GM19351 (cell line): ENCODE measurements around the gene RRP12.
A peak's percentile ranks its signal among the peaks of the same experiment; 100 is the strongest.
"Not testable (repeated sequence)": the region's sequence is repeated elsewhere in the genome, so short reads cannot be mapped to it uniquely, and the experiment has no call there.

Experiments
- ATAC-seq: cut with Tn5 transposase; IDR thresholded peaks from one replicate; pipeline ENCODE4 v1.9.1; 2021; ENCODE audit warnings: mild to moderate bottlenecking, moderate library complexity; ENCODE audit not compliant: unreplicated experiment

RRP12 gene

GRCh38 chr10:97408496-97408992 lies 7.4 kb upstream of the RRP12 start:
- no peak for ATAC-seq

GRCh38 chr10:97407952-97408248 lies 6.8 kb upstream of the RRP12 start:
- ATAC-seq = no peak

GRCh38 chr10:97407211-97407951 lies 6.2 kb upstream of the RRP12 start:
- ATAC-seq = peak; percentile 97

- not testable (repeated sequence) for ATAC-seq
Observed at GRCh38 chr10:97406483-97406882, 5.3 kb upstream of the RRP12 start.

- no peak for ATAC-seq
Observed at GRCh38 chr10:97406064-97406463, 4.9 kb upstream of the RRP12 start.

- ATAC-seq = no peak
Observed at GRCh38 chr10:97404044-97404443, 2.9 kb upstream of the RRP12 start.

GRCh38 chr10:97401455-97401919 lies 347 bp upstream of the RRP12 start:
- no peak for ATAC-seq

GRCh38 chr10:97399843-97400545 lies 1.1 kb downstream of the RRP12 start:
- no peak for ATAC-seq

GRCh38 chr10:97396056-97396455 lies 5.1 kb downstream of the RRP12 start:
- no peak for ATAC-seq

GRCh38 chr10:97393034-97393573 lies 8.0 kb downstream of the RRP12 start:
- ATAC-seq = no peak

- ATAC-seq = no peak
Observed at GRCh38 chr10:97390091-97390490, 11.0 kb downstream of the RRP12 start.

GRCh38 chr10:97388152-97388551 lies 13.0 kb downstream of the RRP12 start:
- ATAC-seq = no peak

GRCh38 chr10:97385565-97385964 lies 15.6 kb downstream of the RRP12 start:
- no peak for ATAC-seq

- no peak for ATAC-seq
Observed at GRCh38 chr10:97384641-97385040, 16.5 kb downstream of the RRP12 start.

GRCh38 chr10:97384156-97384555 lies 17.0 kb downstream of the RRP12 start:
- no peak for ATAC-seq

- no peak for ATAC-seq
Observed at GRCh38 chr10:97383159-97383558, 18.0 kb downstream of the RRP12 start.

- ATAC-seq = no peak
Observed at GRCh38 chr10:97381626-97382025, 19.5 kb downstream of the RRP12 start.

- no peak for ATAC-seq
Observed at GRCh38 chr10:97380516-97380915, 20.6 kb downstream of the RRP12 start.

- no peak for ATAC-seq
Observed at GRCh38 chr10:97378933-97379921, 21.9 kb downstream of the RRP12 start.

GRCh38 chr10:97376413-97376812 lies 24.7 kb downstream of the RRP12 start:
- no peak for ATAC-seq

GRCh38 chr10:97373456-97373855 lies 27.7 kb downstream of the RRP12 start:
- no peak for ATAC-seq
